GM18498 (cell line): ENCODE data around the gene POLK.
"Not testable (repeated sequence)": the region's sequence is repeated elsewhere in the genome, so short reads cannot be mapped to it uniquely, and the experiment has no call there.

Source experiments
- ATAC-seq: cut with Tn5 transposase; IDR thresholded peaks from one replicate; pipeline ENCODE4 v1.9.1; 2021; ENCODE audit warnings: mild to moderate bottlenecking, moderate library complexity; ENCODE audit not compliant: unreplicated experiment

POLK gene

DNA sequence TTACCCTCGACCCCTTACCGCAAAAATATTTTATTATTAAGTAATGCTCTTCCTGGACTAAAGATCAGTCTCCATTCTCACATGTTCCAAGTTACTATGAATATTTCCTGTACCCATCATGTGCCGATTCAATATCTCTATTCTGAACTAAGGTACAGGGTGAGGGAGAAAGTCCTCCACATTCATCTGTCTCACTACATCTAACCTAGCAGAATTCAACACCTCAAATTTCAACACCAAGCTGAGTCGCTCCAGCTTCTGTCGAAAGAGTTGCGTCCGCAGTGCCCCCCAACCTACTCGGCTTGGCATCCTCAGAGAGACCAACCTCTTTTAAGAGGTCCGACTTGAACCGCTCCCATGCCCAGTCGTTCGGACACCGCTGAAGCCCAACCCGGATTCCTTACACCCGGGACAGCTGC is 1.3 kb upstream of the POLK start:
- peak; percentile 2 for ATAC-seq

DNA sequence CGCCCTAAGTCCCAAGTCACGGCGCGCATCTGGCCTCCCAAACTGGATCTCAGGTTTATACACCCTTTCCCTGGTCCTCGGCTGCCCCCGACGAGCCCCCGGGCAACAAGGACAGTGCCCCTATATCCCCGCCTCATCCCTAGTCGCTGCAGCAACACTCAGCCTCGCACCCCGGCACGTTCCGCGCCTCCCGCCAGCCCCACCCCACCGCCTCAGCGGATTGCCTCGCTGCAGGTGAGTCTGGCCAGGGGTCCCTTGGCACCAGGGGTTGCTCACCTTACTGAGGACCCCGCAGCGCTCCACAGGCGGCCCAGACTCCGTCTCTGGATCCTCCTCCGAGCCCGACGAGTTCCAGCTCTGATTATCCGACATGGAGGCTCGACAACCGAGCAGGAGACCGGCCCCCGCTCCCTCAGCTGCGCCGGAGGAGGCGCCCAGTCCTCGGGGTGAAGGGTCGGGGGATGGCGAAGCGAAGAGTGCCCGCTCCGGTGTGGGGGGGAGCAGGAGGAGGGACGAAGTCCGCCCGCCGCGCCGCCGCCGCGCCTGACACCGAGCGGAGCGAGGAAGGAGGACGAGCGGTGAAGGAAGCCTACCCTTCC is 756 bp upstream of the POLK start:
- peak; percentile 34 for ATAC-seq

- no peak for ATAC-seq
Observed at GRCh38 chr5:75512383-75513074, 838 bp downstream of the POLK start.

DNA sequence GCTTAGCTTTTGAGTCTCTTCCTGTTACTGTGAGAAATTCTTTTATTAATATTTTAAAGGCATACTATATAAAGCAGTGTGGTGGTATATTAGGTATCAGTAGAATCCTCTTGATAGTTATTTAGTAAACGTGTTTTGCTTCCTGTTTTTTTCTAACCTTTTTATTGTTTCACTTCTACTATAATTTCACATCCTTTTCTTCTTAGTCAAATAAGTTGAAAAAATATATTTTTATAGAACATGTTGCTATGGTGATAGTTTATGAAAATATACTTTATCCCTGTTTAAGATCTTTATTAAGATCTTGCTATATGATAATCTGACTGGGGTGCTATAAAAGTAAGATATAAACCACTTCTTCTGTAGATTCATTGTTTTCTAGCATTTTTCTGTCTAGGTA is 2.1 kb downstream of the POLK start:
- ATAC-seq = no peak

DNA sequence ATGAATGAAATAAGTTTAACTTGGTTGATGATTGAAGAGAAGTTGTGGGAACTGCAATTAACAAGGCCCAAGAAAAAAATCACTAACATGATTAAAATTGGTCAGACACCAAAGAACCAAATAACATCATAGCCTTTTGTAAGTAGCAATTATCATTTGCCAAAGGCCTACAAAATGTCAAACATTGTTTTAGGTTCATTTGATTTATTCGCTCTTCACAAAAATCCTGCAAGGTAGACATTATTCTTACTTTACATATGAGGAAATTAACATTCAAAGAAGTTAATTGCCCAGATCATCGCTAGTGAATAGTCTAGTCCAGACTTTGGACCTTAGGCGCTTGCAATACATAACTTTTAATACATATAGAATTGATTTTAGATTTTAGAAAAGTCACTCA is 2.6 kb downstream of the POLK start:
- ATAC-seq = no peak

DNA sequence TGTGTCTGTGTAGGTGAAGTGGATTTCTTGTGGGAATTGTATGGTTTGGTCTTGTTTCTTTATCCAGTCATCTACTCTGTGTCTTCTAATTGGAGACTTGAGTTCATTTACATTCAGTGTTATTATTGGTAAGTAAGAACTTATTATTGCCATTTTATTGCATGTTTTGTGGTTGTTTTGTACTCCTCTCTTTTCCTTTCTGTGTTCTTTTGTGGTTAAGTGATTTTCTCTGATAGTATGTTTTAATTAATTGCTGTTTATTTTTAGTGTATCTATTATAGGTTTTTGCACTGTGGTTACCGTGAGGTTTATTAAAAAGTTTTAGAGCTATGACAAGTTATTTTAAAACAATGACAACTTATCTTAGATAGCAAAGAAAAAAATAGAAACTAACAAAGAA is 8.1 kb downstream of the POLK start:
- no peak for ATAC-seq

DNA sequence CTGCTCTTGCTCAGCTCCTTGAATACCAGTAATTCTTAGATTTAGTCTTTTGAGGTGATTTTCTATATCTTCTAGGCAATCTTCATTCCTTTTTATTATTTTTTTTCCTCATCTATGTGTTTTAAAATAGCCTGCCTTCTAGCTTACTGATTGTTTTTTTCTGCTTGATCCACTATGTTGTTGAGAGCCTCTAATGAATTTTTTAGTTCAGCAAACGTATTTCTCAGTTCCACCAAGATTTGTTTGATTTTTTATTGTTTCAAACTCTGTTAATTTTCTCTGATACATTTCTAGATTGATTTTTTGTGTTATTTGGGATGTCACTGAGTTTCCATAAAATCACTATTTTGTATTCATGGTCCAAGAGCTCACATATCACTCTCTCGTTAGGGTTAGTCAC is 9.5 kb downstream of the POLK start:
- no peak for ATAC-seq

DNA sequence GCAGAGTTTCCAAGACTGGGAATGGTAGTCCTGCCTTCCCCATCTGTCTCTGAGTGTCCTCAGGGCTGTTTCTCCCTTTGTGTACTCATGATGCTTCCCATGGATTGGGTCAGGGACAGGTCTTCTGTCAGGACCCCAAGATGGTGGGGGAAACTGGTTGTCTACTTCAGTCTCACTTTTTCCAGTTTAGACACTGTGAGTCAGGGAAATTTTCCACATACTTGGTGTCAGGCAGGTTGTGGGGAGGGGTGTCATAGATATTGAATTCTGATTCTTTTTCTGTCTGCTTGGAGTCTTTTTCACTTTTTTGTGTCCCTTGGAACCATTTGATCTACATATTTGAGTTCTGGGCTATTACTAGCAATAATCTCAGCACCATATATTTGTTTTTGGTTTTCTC is 10.3 kb downstream of the POLK start:
- ATAC-seq = no peak

GRCh38 chr5:75522542-75522941 is 10.9 kb downstream of the POLK start:
- ATAC-seq = no peak

GRCh38 chr5:75523275-75523674 is 11.6 kb downstream of the POLK start:
- no peak for ATAC-seq

- peak; percentile 89 for ATAC-seq
Observed at GRCh38 chr5:75524071-75524470, 12.4 kb downstream of the POLK start.

DNA sequence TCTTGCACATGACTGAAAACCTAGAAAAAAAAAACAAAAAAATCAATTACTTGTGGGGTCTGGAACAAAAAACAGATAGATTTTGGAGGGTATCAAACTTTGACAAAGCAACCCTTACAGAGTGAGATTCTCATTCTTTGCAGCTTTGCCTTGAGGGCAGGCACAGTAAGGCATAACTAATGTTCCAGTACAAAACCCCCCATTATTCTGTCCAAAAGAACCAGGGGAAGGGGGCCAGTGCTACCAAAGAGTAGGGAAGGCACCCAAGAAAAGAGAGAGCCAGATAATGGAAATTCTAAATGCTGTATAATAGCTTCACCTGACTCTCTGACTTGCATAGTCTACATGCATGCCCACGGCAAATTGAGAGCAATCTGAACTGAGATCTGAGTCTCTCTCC is 12.9 kb downstream of the POLK start:
- no peak for ATAC-seq

GRCh38 chr5:75525344-75525743 is 13.7 kb downstream of the POLK start:
- ATAC-seq = no peak

- ATAC-seq = no peak
Observed at GRCh38 chr5:75526070-75526469, 14.4 kb downstream of the POLK start.

DNA sequence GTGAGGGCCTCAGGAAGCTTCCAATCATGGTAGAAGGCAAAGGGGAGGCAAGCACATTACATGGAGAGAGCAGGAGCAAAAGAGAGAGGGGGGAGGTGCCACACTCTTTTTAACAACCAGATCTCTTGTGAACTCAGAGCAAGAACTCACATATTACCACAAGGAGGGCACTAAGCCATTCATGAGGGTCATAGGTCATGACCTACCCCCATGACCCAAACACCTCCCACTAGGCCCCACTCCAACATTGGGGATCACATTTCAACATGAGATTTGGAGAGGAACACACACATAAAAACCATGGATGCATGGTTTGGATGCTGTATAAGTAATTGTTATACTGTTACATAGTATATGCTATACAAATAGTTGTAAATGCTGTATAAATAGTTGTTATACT is 17.5 kb downstream of the POLK start:
- ATAC-seq = no peak

- no peak for ATAC-seq
Observed at GRCh38 chr5:75532190-75532589, 20.5 kb downstream of the POLK start.

GRCh38 chr5:75533716-75534115 is 22.0 kb downstream of the POLK start:
- ATAC-seq = not testable (repeated sequence)

GRCh38 chr5:75534734-75535133 is 23.0 kb downstream of the POLK start:
- no peak for ATAC-seq

GRCh38 chr5:75536147-75536546 is 24.5 kb downstream of the POLK start:
- ATAC-seq = no peak

DNA sequence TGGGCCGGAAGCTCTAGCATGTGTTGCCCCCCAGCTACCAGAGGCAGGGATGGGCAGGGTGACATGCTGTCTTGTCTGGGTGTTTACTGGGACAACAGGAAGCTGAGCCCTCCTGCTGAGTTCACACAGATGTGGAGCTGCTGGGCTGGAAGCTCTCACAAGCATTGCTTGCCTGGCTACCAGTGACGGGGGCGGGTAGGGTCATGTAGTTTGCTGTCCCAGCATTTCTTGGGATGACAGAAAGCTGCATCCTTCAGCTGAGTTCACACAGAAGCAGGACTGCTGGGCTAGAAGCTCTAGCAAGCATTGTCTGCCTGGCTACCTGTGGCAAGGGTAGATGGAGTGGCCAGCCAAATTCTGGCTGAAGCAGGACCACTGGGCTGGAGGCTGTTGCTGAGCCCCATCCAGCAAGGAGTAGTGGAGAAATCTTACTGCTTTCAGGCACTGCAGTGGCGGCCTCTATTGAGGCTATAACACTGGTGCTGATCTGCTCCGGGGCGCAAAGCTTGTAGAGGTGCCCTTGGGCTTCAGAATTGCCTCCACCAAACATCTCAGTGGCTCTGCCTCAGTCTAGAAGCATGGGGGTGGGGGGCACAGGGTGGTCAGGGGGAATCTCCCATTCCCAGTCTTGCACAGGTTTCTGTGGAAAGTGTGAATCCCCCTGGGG is 25.1 kb downstream of the POLK start:
- ATAC-seq = no peak

DNA sequence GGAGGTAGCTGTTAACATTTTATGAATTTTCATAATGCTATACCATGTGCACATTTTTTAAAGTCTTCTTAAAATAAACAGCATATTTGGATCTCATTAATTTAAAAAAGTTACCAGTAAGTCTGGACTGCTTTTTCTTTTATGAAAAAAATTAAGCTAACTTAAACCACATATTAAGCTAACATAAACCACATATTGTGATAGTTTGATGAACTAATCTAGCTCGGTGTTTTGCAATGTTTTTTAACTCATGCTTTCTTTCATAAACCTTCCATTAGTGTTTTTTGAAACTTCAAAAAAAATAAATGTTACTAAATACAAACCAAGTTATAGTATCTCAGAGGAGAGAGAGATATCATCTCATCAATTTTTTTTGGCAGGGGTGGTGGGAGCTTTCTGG is 26.5 kb downstream of the POLK start:
- no peak for ATAC-seq

- ATAC-seq = no peak
Observed at GRCh38 chr5:75545131-75545530, 33.4 kb downstream of the POLK start.
